SK-N-SH treated with all-trans-retinoic acid at 6 μM for 48 hours (cell line): ENCODE measurements around the gene SLC6A6.

Experiments
- ATAC-seq: fragments of 200-7000 bp; cut with Tn5 transposase; 3 replicates; pipeline ENCODE4 v1.9.1; 2020; ENCODE audit warnings: mild to moderate bottlenecking, moderate library complexity
- ARNTL ChIP-seq: fragments of 450-650 bp; formaldehyde crosslinking; IDR thresholded peaks from 2 replicates; pipeline ENCODE4 v1.5.0; 2020; ENCODE audit warnings: low read depth, mild to moderate bottlenecking, moderate library complexity, borderline replicate concordance
- BACH2 ChIP-seq: fragments of 250-450 bp; sonication (Bioruptor Pico); IDR thresholded peaks from 2 replicates; pipeline ENCODE4 v1.9.0; 2021; ENCODE audit warnings: mild to moderate bottlenecking, borderline replicate concordance
- CSDC2 ChIP-seq: fragments of 250-450 bp; sonication (Bioruptor Pico); IDR thresholded peaks from 2 replicates; pipeline ENCODE4 v1.5.0; 2020; ENCODE audit warnings: mild to moderate bottlenecking, moderate library complexity
- ESRRG ChIP-seq: fragments of 250-450 bp; sonication (Bioruptor Pico); IDR thresholded peaks from 2 replicates; pipeline ENCODE4 v1.6.1; 2021; ENCODE audit warnings: mild to moderate bottlenecking
- OSR1 ChIP-seq: fragments of 250-450 bp; sonication (Bioruptor Pico); IDR thresholded peaks from 2 replicates; pipeline ENCODE4 v1.8.0; 2022; ENCODE audit warnings: moderate library complexity, mild to moderate bottlenecking, inconsistent platforms
- PPARA ChIP-seq: fragments of 250-450 bp; sonication (Bioruptor Pico); IDR thresholded peaks from 2 replicates; pipeline ENCODE4 v1.5.0; 2020; ENCODE audit warnings: mild to moderate bottlenecking, borderline replicate concordance
- RARB ChIP-seq: fragments of 250-450 bp; sonication (Bioruptor Pico); IDR thresholded peaks from 2 replicates; pipeline ENCODE4 v1.8.0; 2021; ENCODE audit warnings: mild to moderate bottlenecking, moderate library complexity
- SNAI2 ChIP-seq: fragments of 250-450 bp; sonication (Bioruptor Pico); IDR thresholded peaks from 2 replicates; pipeline ENCODE4 v1.5.0; 2020; ENCODE audit warnings: mild to moderate bottlenecking, moderate library complexity
- TOX ChIP-seq: fragments of 250-450 bp; sonication (Bioruptor Pico); IDR thresholded peaks from 2 replicates; pipeline ENCODE4 v1.8.0; 2021; ENCODE audit warnings: mild to moderate bottlenecking, moderate library complexity, borderline replicate concordance
- ZC3H10 ChIP-seq: fragments of 250-450 bp; sonication (Bioruptor Pico); IDR thresholded peaks from 2 replicates; pipeline ENCODE4 v1.5.1; 2021; ENCODE audit warnings: mild to moderate bottlenecking, moderate library complexity
- ZFP3 ChIP-seq: fragments of 250-450 bp; sonication (Bioruptor Pico); IDR thresholded peaks from 2 replicates; pipeline ENCODE4 v1.5.0; 2020; ENCODE audit warnings: mild to moderate bottlenecking, moderate library complexity
- ZFP30 ChIP-seq: fragments of 450-650 bp; formaldehyde crosslinking; IDR thresholded peaks from 2 replicates; pipeline ENCODE4 v1.5.0; 2022; ENCODE audit warnings: mild to moderate bottlenecking, moderate library complexity
- ZNF565 ChIP-seq: fragments of 450-650 bp; formaldehyde crosslinking; conservative IDR thresholded peaks from 2 replicates; pipeline ENCODE4 v1.5.0; 2020; ENCODE audit warnings: low read depth, mild to moderate bottlenecking, moderate library complexity
- ZNF70 ChIP-seq: fragments of 450-650 bp; formaldehyde crosslinking; IDR thresholded peaks from 2 replicates; pipeline ENCODE4 v1.5.0; 2020; ENCODE audit warnings: mild to moderate bottlenecking, moderate library complexity
- ZNF8 ChIP-seq: fragments of 450-650 bp; formaldehyde crosslinking; IDR thresholded peaks from 2 replicates; pipeline ENCODE4 v1.5.0; 2020; ENCODE audit warnings: mild to moderate bottlenecking, moderate library complexity
- TF ChIP-seq, protein P1 (sequence below): fragments of 250-450 bp; sonication (Bioruptor Pico); IDR thresholded peaks from 2 replicates; pipeline ENCODE4 v1.5.0; 2020; ENCODE audit warnings: mild to moderate bottlenecking, moderate library complexity
- TF ChIP-seq, protein P2 (sequence below): fragments of 250-450 bp; sonication (Bioruptor Pico); IDR thresholded peaks from 2 replicates; pipeline ENCODE4 v1.8.0; 2020; ENCODE audit warnings: mild to moderate bottlenecking, moderate library complexity, borderline replicate concordance
- TF ChIP-seq, protein P3 (sequence below): fragments of 250-450 bp; sonication (Bioruptor Pico); IDR thresholded peaks from 2 replicates; pipeline ENCODE4 v1.5.1; 2021; ENCODE audit warnings: mild to moderate bottlenecking, moderate library complexity
- TF ChIP-seq, protein P4 (sequence below): fragments of 250-450 bp; sonication (Bioruptor Pico); IDR thresholded peaks from 2 replicates; pipeline ENCODE4 v1.8.0; 2021; ENCODE audit warnings: low read depth, mild to moderate bottlenecking, moderate library complexity, borderline replicate concordance
- TF ChIP-seq, protein P5 (sequence below): fragments of 250-450 bp; sonication (Bioruptor Pico); IDR thresholded peaks from 2 replicates; pipeline ENCODE4 v1.5.1; 2020; ENCODE audit warnings: low read depth, mild to moderate bottlenecking, moderate library complexity

Gene SLC6A6

DNA sequence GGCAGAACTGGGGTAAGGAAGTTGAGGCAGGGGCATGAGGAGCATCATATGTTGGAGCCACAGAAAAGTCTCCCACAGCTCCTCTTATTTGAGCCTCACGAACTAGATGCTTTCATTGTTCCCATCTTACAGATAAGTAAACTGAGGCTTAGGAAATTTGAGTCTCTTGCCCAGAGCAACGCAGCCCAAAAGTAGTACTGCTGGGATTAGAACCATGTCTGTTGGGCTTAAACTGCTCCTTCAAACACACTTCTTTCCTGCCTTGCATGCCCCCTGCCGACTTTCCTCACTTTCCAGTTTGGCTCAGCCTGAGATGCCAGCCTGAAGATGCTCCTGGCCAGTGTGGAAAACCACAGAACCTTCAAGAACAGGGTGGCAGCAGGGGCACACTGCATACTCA lies 43.1 kb upstream of the SLC6A6 start (continued):
- TF ChIP-seq, protein P1, sequence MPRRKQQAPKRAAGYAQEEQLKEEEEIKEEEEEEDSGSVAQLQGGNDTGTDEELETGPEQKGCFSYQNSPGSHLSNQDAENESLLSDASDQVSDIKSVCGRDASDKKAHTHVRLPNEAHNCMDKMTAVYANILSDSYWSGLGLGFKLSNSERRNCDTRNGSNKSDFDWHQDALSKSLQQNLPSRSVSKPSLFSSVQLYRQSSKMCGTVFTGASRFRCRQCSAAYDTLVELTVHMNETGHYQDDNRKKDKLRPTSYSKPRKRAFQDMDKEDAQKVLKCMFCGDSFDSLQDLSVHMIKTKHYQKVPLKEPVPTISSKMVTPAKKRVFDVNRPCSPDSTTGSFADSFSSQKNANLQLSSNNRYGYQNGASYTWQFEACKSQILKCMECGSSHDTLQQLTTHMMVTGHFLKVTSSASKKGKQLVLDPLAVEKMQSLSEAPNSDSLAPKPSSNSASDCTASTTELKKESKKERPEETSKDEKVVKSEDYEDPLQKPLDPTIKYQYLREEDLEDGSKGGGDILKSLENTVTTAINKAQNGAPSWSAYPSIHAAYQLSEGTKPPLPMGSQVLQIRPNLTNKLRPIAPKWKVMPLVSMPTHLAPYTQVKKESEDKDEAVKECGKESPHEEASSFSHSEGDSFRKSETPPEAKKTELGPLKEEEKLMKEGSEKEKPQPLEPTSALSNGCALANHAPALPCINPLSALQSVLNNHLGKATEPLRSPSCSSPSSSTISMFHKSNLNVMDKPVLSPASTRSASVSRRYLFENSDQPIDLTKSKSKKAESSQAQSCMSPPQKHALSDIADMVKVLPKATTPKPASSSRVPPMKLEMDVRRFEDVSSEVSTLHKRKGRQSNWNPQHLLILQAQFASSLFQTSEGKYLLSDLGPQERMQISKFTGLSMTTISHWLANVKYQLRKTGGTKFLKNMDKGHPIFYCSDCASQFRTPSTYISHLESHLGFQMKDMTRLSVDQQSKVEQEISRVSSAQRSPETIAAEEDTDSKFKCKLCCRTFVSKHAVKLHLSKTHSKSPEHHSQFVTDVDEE (CRISPR knock-in tag), result no peak

DNA sequence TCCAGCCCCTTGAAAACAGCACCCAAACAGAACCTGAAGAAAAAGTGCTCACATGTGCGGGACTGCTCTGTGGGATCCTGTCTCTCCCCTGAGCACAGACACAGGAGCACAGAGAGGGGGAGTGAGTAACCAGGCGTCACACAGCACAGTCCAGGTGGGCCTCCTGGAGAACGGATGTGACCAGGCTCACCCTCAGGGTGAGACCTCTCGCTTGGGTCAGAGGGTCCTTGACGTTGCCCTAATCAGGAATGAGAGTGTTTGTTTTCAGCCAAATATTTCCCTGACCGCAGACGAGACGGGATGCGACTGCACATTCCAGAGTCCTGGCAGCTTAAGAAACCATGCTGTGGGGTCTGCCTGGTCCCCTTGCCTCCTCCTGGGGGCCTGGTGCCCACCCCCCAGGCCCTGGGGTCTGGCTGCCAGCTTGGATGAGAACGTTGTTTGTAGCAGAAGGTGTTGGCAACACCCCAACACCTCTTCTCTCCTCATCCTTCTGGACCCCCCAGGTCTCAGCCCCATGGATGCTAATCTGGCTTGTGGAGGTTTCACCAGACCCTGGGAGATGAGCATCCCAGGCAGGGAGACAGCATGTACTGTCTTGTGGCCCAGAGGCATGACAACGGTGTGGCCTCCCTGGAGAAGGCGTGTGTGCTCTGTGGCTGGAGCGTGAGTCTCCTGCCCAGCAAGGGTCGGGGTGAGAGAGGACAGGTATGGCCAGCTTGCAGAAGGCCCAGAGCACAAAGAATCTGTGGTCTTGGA lies 42.1 kb upstream of the SLC6A6 start:
- no peak for ATAC-seq
- no peak for TF ChIP-seq ZFP30 (CRISPR knock-in tag)
- TF ChIP-seq CSDC2 (CRISPR knock-in tag), result no peak
- TF ChIP-seq ZNF70 (CRISPR knock-in tag), result no peak
- TF ChIP-seq BACH2 (CRISPR knock-in tag), result no peak
- TF ChIP-seq, protein P2, sequence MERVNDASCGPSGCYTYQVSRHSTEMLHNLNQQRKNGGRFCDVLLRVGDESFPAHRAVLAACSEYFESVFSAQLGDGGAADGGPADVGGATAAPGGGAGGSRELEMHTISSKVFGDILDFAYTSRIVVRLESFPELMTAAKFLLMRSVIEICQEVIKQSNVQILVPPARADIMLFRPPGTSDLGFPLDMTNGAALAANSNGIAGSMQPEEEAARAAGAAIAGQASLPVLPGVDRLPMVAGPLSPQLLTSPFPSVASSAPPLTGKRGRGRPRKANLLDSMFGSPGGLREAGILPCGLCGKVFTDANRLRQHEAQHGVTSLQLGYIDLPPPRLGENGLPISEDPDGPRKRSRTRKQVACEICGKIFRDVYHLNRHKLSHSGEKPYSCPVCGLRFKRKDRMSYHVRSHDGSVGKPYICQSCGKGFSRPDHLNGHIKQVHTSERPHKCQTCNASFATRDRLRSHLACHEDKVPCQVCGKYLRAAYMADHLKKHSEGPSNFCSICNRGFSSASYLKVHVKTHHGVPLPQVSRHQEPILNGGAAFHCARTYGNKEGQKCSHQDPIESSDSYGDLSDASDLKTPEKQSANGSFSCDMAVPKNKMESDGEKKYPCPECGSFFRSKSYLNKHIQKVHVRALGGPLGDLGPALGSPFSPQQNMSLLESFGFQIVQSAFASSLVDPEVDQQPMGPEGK (CRISPR knock-in tag), result no peak
- TF ChIP-seq ESRRG (CRISPR knock-in tag), result no peak
- no peak for TF ChIP-seq ZC3H10 (CRISPR knock-in tag)
- no peak for TF ChIP-seq ZNF8
- TF ChIP-seq OSR1 (CRISPR knock-in tag), result no peak
- no peak for TF ChIP-seq TOX (CRISPR knock-in tag)
- TF ChIP-seq SNAI2 (CRISPR knock-in tag), result no peak
- no peak for TF ChIP-seq RARB
- no peak for TF ChIP-seq ARNTL (CRISPR knock-in tag)
- TF ChIP-seq, protein P3, sequence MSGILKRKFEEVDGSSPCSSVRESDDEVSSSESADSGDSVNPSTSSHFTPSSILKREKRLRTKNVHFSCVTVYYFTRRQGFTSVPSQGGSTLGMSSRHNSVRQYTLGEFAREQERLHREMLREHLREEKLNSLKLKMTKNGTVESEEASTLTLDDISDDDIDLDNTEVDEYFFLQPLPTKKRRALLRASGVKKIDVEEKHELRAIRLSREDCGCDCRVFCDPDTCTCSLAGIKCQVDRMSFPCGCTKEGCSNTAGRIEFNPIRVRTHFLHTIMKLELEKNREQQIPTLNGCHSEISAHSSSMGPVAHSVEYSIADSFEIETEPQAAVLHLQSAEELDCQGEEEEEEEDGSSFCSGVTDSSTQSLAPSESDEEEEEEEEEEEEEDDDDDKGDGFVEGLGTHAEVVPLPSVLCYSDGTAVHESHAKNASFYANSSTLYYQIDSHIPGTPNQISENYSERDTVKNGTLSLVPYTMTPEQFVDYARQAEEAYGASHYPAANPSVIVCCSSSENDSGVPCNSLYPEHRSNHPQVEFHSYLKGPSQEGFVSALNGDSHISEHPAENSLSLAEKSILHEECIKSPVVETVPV (CRISPR knock-in tag), result no peak
- TF ChIP-seq, protein P4, sequence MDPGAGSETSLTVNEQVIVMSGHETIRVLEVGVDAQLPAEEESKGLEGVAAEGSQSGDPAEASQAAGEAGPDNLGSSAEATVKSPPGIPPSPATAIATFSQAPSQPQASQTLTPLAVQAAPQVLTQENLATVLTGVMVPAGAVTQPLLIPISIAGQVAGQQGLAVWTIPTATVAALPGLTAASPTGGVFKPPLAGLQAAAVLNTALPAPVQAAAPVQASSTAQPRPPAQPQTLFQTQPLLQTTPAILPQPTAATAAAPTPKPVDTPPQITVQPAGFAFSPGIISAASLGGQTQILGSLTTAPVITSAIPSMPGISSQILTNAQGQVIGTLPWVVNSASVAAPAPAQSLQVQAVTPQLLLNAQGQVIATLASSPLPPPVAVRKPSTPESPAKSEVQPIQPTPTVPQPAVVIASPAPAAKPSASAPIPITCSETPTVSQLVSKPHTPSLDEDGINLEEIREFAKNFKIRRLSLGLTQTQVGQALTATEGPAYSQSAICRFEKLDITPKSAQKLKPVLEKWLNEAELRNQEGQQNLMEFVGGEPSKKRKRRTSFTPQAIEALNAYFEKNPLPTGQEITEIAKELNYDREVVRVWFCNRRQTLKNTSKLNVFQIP (CRISPR knock-in tag), result no peak

DNA sequence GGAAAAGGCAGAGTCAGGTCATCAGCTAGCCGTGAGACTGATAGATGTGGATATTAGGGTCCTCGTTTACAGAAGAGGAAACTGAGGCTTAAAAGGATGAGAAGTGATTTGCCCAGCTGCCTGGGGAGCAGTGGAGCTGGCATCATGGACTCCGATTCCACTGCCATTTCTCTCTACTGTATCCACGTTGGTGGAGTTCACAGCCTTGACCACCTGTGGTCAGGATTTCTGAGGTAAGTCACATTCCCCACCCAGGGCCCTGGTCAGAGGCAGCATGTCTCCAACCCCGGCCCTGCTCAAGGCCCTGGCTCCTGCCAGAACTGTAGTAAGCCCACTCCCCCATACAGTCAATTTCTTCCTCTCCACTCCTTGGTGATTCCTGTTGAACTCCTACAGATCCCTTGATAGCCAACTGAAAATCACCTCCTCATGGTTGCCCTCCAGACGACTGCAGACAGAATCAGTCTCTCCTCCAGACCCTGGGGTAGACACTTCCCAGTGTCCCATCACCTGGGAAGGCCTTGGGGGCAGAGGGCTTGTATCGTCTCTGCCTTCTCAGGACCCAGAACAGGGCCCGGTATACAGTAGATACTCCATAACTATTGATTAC lies 41.2 kb upstream of the SLC6A6 start:
- ATAC-seq, result no peak
- TF ChIP-seq ZFP3 (CRISPR knock-in tag), result peak; percentile 95
- TF ChIP-seq ARNTL (CRISPR knock-in tag), result no peak
- TF ChIP-seq, all 23 proteins: peak for 1

DNA sequence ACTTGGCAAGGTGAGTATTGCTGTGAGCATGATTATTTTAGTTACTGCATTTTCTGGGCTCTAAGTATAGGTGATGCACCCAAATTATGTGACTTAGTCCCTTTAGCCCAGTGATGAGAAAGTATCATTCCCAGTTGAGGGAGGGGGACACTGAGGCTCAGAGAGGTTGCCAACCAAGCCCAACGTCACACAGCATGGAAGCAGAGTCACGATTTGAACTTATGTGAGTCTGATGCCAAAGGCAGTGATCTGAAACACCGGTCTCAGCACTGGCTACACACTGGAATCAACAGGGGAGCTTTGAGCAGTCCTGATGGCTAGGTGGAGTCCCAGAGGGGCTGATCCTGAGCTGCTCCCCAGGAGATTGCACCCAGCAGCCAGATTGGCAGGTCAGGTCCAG lies 39.5 kb upstream of the SLC6A6 start:
- no peak for ATAC-seq
- TF ChIP-seq ZFP30 (CRISPR knock-in tag) (no peak), ESRRG (CRISPR knock-in tag) (no peak), PPARA (CRISPR knock-in tag) (no peak), ZFP3 (CRISPR knock-in tag) (no peak), ARNTL (CRISPR knock-in tag) (no peak), ZNF8 (no peak), RARB (no peak), TOX (CRISPR knock-in tag) (no peak), ZNF70 (CRISPR knock-in tag) (no peak), ZNF565 (no peak)
- TF ChIP-seq, protein P5, sequence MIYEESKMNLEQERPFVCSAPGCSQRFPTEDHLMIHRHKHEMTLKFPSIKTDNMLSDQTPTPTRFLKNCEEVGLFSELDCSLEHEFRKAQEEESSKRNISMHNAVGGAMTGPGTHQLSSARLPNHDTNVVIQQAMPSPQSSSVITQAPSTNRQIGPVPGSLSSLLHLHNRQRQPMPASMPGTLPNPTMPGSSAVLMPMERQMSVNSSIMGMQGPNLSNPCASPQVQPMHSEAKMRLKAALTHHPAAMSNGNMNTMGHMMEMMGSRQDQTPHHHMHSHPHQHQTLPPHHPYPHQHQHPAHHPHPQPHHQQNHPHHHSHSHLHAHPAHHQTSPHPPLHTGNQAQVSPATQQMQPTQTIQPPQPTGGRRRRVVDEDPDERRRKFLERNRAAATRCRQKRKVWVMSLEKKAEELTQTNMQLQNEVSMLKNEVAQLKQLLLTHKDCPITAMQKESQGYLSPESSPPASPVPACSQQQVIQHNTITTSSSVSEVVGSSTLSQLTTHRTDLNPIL (CRISPR knock-in tag), result no peak
- TF ChIP-seq, protein P2 (CRISPR knock-in tag), result no peak
- TF ChIP-seq, protein P1 (CRISPR knock-in tag), result no peak
